ENCODE data around the gene CLHC1. TPM values are rescaled to one million over a fixed set of nuclear protein-coding genes. Genes with fewer than 3 reads are reported as not detected.
A peak's percentile ranks its signal among the peaks of the same experiment; 100 is the strongest.
"Not testable (repeated sequence)": the region's sequence is repeated elsewhere in the genome, so short reads cannot be mapped to it uniquely, and the experiment has no call there.

Gene CLHC1
- total RNA-seq, 1 donor from 2014 or later: not detected

- peak overlapping the region; percentile 46 to 66 for H3K4me3 ChIP-seq
- no peaks in the 10 kb centered on the region for H3K9me3 ChIP-seq
- TF ChIP-seq, protein P1, sequence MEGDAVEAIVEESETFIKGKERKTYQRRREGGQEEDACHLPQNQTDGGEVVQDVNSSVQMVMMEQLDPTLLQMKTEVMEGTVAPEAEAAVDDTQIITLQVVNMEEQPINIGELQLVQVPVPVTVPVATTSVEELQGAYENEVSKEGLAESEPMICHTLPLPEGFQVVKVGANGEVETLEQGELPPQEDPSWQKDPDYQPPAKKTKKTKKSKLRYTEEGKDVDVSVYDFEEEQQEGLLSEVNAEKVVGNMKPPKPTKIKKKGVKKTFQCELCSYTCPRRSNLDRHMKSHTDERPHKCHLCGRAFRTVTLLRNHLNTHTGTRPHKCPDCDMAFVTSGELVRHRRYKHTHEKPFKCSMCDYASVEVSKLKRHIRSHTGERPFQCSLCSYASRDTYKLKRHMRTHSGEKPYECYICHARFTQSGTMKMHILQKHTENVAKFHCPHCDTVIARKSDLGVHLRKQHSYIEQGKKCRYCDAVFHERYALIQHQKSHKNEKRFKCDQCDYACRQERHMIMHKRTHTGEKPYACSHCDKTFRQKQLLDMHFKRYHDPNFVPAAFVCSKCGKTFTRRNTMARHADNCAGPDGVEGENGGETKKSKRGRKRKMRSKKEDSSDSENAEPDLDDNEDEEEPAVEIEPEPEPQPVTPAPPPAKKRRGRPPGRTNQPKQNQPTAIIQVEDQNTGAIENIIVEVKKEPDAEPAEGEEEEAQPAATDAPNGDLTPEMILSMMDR (IDR thresholded peaks at IDR 0.05): no peak
- peaks cover 4% of the 10 kb centered on the region in 2 donors for H3K4me1 ChIP-seq
- no peaks in the 10 kb centered on the region for H3K27me3 ChIP-seq
- intact Hi-C loops (cut with DNase I): loop anchor here (1.0 to 2.0 kb wide), 3 partner anchors 21 to 35 kb away; no protein-coding TSS in a partner anchor
- peak overlapping the region; percentile 70 to 79 for H3K27ac ChIP-seq
- peak in 1 of 2 donors; percentile 83 for DNase-seq (ENCODE audit: low spot score in 2 of 2)
- no peaks in the 10 kb centered on the region for H3K36me3 ChIP-seq
These were observed 98.4 kb downstream of the CLHC1 start for GRCh38 chr2:55133467-55134315.

DNA sequence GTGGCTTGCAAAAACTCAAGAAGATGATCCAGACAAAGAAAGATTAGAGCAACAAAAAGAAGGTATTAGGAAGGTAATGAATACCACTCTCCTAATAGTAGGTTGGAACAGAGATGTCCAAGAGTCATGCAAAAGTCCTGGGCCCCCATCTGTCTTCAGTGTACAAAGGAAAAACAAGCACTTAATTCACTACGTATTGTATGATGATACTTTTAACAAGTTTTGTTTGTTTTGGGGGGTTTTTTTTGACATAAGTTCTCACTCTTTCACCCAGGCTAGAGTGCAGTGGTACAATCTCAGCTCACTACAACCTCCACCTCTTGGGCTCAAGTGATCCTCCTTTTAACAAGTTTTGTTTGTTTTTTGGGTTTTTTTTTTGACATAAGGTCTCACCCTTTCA, 101.2 kb downstream of the CLHC1 start:
- H3K9me3 ChIP-seq: no peaks in the 10 kb centered on the region
- H3K27me3 ChIP-seq: no peaks in the 10 kb centered on the region
- no peak overlapping the region for H3K27ac ChIP-seq
- intact Hi-C loops (cut with DNase I): no loop called here
- TF ChIP-seq, protein P1 (IDR thresholded peaks at IDR 0.05): no peak
- no peak for DNase-seq (ENCODE audit: low spot score in 2 of 2)
- peaks cover 4% of the 10 kb centered on the region in 2 donors for H3K4me1 ChIP-seq
- no peaks in the 10 kb centered on the region for H3K36me3 ChIP-seq
- H3K4me3 ChIP-seq: no peak overlapping the region

GRCh38 chr2:55126643-55127042, 105.5 kb downstream of the CLHC1 start:
- H3K4me1 ChIP-seq; intact Hi-C loops (cut with DNase I); H3K27ac ChIP-seq; H3K27me3 ChIP-seq; H3K9me3 ChIP-seq; DNase-seq (ENCODE audit: low spot score in 2 of 2); H3K36me3 ChIP-seq; H3K4me3 ChIP-seq: not testable (repeated sequence)

Other genes with a start within 250 kb of the CLHC1 start
- 296 TPM for gene RTN4, start 181.8 kb downstream of the CLHC1 start, total RNA-seq
- gene RPS27A, start 395 bp upstream of the CLHC1 start, total RNA-seq: 262 TPM
- 15.2 TPM for gene MTIF2, start 36.9 kb upstream of the CLHC1 start, total RNA-seq
- gene CCDC88A, start 187.6 kb upstream of the CLHC1 start, total RNA-seq: 39.2 TPM

Data from ascending aorta (tissue), 2 donors.